ENCODE results near the gene SLC7A1. TPM values are rescaled to one million over a fixed set of nuclear protein-coding genes. Genes with fewer than 3 reads are reported as not detected.
A peak's percentile ranks its signal among the peaks of the same experiment; 100 is the strongest.

SLC7A1 gene
- total RNA-seq, 1 donor from 2014 or later, result 115 TPM

DNA sequence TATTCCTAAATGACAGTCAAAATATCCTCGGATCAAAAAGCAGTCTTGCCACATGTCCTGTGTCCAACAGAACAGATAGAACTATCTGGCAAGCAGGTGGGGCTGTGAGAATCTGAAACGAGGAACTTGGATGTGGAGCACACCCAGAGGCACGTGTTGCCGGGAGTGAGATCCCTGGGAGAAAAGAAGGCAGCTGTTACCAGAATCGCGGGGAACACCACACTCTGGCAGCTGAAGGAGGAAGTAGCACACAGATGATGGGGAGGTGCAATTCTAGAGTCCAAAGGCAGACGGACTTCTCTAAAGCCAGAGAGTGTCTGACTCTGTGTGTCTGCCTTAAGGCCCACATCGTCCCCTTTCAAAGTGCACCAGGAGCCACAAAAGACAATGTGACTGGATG lies 22.3 kb downstream of the SLC7A1 start:
- Histone ChIP-seq H2AFZ (ENCODE audit: low read depth, low read length) (no peak overlapping the region), H3K36me3 (ENCODE audit: insufficient read depth, low read length) (peaks cover 5% of the 10 kb centered on the region), H3K79me2 (ENCODE audit: insufficient read depth, low read length) (peaks cover 100% of the 10 kb centered on the region), H3K27ac (ENCODE audit: low read depth, low read length) (no peak overlapping the region), H3K4me2 (ENCODE audit: low read length) (no peak overlapping the region), H3K9me3 (ENCODE audit: insufficient read depth, low read depth, low read length) (no peaks in the 10 kb centered on the region), H4K20me1 (ENCODE audit: insufficient read depth, low read length) (peaks cover 94% of the 10 kb centered on the region), H3K4me3 (ENCODE audit: insufficient read depth, low read depth, low read length) (no peak overlapping the region), H3K4me1 (ENCODE audit: insufficient read depth, low read length) (peaks cover 20% of the 10 kb centered on the region), H3K27me3 (ENCODE audit: insufficient read depth, low read length) (no peaks in the 10 kb centered on the region), H3K9ac (ENCODE audit: low read length) (no peak overlapping the region)
- H3K9me3 Mint-ChIP-seq (ENCODE audit: unreplicated experiment), result no peaks in the 10 kb centered on the region
- no peaks in the 10 kb centered on the region for H3K27me3 Mint-ChIP-seq (ENCODE audit: low read depth, unreplicated experiment)
- no peak overlapping the region for H3K27ac Mint-ChIP-seq (ENCODE audit: unreplicated experiment)
- no peak for TF ChIP-seq EZH2 (IDR thresholded peaks at IDR 0.05; ENCODE audit: insufficient read depth, low read length)
- TF ChIP-seq, protein P1, sequence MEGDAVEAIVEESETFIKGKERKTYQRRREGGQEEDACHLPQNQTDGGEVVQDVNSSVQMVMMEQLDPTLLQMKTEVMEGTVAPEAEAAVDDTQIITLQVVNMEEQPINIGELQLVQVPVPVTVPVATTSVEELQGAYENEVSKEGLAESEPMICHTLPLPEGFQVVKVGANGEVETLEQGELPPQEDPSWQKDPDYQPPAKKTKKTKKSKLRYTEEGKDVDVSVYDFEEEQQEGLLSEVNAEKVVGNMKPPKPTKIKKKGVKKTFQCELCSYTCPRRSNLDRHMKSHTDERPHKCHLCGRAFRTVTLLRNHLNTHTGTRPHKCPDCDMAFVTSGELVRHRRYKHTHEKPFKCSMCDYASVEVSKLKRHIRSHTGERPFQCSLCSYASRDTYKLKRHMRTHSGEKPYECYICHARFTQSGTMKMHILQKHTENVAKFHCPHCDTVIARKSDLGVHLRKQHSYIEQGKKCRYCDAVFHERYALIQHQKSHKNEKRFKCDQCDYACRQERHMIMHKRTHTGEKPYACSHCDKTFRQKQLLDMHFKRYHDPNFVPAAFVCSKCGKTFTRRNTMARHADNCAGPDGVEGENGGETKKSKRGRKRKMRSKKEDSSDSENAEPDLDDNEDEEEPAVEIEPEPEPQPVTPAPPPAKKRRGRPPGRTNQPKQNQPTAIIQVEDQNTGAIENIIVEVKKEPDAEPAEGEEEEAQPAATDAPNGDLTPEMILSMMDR (IDR thresholded peaks at IDR 0.05; ENCODE audit: insufficient read depth, low read depth, low read length), result no peak
- no peak for DNase-seq (ENCODE audit: low read depth)
- H3K36me3 Mint-ChIP-seq (ENCODE audit: low read depth, unreplicated experiment), result peaks cover 15% of the 10 kb centered on the region
- no peak overlapping the region for H3K4me3 Mint-ChIP-seq (ENCODE audit: unreplicated experiment)
- FAIRE-seq, result peak; percentile 20
- peaks cover 45% of the 10 kb centered on the region for H3K4me1 Mint-ChIP-seq (ENCODE audit: low read depth, unreplicated experiment)

DNA sequence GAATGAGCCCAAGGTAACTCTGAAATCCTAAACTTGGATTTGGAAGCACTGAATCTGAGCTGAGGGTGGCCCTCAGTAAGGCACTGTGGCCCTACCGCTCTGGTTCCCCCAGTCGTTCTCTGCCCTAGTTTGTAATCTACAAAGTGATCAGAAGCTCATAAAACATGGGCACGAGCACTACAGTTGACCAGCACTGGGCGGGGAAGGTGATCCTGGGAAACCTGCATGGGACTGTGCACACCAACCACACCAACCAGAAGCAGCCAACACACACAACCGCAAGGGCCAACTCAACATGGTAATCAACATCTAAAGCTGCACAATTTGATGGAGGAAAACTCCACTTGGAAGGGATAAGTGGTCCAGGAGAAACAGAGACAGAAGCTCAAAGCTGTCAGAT lies 22.9 kb downstream of the SLC7A1 start:
- Histone ChIP-seq H3K4me3 (ENCODE audit: insufficient read depth, low read depth, low read length) (no peak overlapping the region), H3K27ac (ENCODE audit: low read depth, low read length) (no peak overlapping the region), H3K4me1 (ENCODE audit: insufficient read depth, low read length) (peaks cover 20% of the 10 kb centered on the region), H3K9me3 (ENCODE audit: insufficient read depth, low read depth, low read length) (no peaks in the 10 kb centered on the region), H3K79me2 (ENCODE audit: insufficient read depth, low read length) (peaks cover 100% of the 10 kb centered on the region), H2AFZ (ENCODE audit: low read depth, low read length) (no peak overlapping the region), H3K4me2 (ENCODE audit: low read length) (no peak overlapping the region), H3K36me3 (ENCODE audit: insufficient read depth, low read length) (peaks cover 5% of the 10 kb centered on the region), H3K27me3 (ENCODE audit: insufficient read depth, low read length) (no peaks in the 10 kb centered on the region), H3K9ac (ENCODE audit: low read length) (no peak overlapping the region), H4K20me1 (ENCODE audit: insufficient read depth, low read length) (peaks cover 94% of the 10 kb centered on the region)
- no peaks in the 10 kb centered on the region for H3K27me3 Mint-ChIP-seq (ENCODE audit: low read depth, unreplicated experiment)
- peaks cover 44% of the 10 kb centered on the region for H3K4me1 Mint-ChIP-seq (ENCODE audit: low read depth, unreplicated experiment)
- FAIRE-seq, result no peak
- no peak overlapping the region for H3K4me3 Mint-ChIP-seq (ENCODE audit: unreplicated experiment)
- peaks cover 13% of the 10 kb centered on the region for H3K36me3 Mint-ChIP-seq (ENCODE audit: low read depth, unreplicated experiment)
- DNase-seq (ENCODE audit: low read depth), result no peak
- no peak overlapping the region for H3K27ac Mint-ChIP-seq (ENCODE audit: unreplicated experiment)
- no peaks in the 10 kb centered on the region for H3K9me3 Mint-ChIP-seq (ENCODE audit: unreplicated experiment)
- TF ChIP-seq EZH2 (IDR thresholded peaks at IDR 0.05; ENCODE audit: insufficient read depth, low read length), result no peak
- TF ChIP-seq, protein P1 (IDR thresholded peaks at IDR 0.05; ENCODE audit: insufficient read depth, low read depth, low read length), result no peak

DNA sequence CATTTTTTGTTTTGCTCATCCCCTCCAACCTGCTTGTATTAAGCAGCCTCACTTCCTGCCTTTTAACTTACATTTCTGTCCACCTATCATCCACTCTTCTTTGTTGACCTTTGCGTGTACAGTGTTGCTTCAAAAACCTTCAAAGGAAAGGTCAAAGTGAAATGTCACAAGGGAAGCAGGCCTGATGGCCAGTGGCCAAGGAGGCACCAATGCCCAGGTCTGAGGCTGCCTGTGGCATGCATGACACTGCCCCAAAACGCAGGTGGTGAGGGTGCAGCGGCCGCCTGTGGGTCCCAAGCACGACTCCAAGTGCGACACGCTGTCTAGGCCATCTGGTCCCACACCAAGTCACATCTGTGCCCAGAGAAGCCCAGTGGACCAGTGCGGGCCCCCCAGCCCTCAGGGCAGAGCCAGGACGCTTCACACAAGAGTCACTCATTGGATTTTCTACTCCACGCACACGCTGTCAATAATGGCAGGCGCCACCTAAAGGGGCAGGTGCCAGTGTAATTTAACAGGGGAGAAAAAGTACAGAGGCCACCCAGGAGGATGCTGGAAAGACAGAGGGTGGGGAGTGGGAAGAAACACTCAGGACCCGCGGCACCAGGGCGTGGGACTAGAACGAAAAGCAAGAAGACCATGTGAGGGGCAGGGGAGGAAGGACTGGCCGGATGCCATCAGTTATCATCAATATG lies 23.5 kb downstream of the SLC7A1 start:
- H3K4me1 Mint-ChIP-seq (ENCODE audit: low read depth, unreplicated experiment), result peaks cover 44% of the 10 kb centered on the region

More for the DNA sequence above, 23.5 kb downstream of the SLC7A1 start:
- peaks cover 13% of the 10 kb centered on the region for H3K36me3 Mint-ChIP-seq (ENCODE audit: low read depth, unreplicated experiment)
- no peak overlapping the region for H3K27ac Mint-ChIP-seq (ENCODE audit: unreplicated experiment)
- DNase-seq (ENCODE audit: low read depth) (no peak), FAIRE-seq (no peak)
- H3K4me3 Mint-ChIP-seq (ENCODE audit: unreplicated experiment), result no peak overlapping the region
- H4K20me1 ChIP-seq (ENCODE audit: insufficient read depth, low read length), result peaks cover 94% of the 10 kb centered on the region
- peaks cover 20% of the 10 kb centered on the region for H3K4me1 ChIP-seq (ENCODE audit: insufficient read depth, low read length)
- TF ChIP-seq, protein P1 (IDR thresholded peaks at IDR 0.05; ENCODE audit: insufficient read depth, low read depth, low read length), result no peak
- no peak for TF ChIP-seq EZH2 (IDR thresholded peaks at IDR 0.05; ENCODE audit: insufficient read depth, low read length)
- no peak overlapping the region for H3K9ac ChIP-seq (ENCODE audit: low read length)
- H3K36me3 ChIP-seq (ENCODE audit: insufficient read depth, low read length), result peaks cover 5% of the 10 kb centered on the region
- H2AFZ ChIP-seq (ENCODE audit: low read depth, low read length), result no peak overlapping the region
- H3K79me2 ChIP-seq (ENCODE audit: insufficient read depth, low read length), result peaks cover 100% of the 10 kb centered on the region
- no peak overlapping the region for H3K4me3 ChIP-seq (ENCODE audit: insufficient read depth, low read depth, low read length)
- no peaks in the 10 kb centered on the region for H3K27me3 Mint-ChIP-seq (ENCODE audit: low read depth, unreplicated experiment)
- no peak overlapping the region for H3K4me2 ChIP-seq (ENCODE audit: low read length)
- H3K9me3 ChIP-seq (ENCODE audit: insufficient read depth, low read depth, low read length), result no peaks in the 10 kb centered on the region
- H3K9me3 Mint-ChIP-seq (ENCODE audit: unreplicated experiment), result no peaks in the 10 kb centered on the region
- no peak overlapping the region for H3K27ac ChIP-seq (ENCODE audit: low read depth, low read length)
- H3K27me3 ChIP-seq (ENCODE audit: insufficient read depth, low read length), result no peaks in the 10 kb centered on the region
